Mononuclear cell (primary cell): ENCODE measurements around the gene METTL24. TPM values are rescaled to one million over a fixed set of nuclear protein-coding genes. Genes with fewer than 3 reads are reported as not detected.

Experiments
- H3K27me3 ChIP-seq: 2 replicates; pipeline ENCODE4 v1.6.0; 2011; ENCODE audit warnings: low read length, control low read depth; ENCODE audit not compliant: insufficient read depth
- H3K4me1 ChIP-seq: 2 replicates; pipeline ENCODE4 v1.5.1; 2011; ENCODE audit warnings: mild to moderate bottlenecking, low read length, control low read depth; ENCODE audit not compliant: insufficient read depth
- H3K4me3 ChIP-seq: 2 replicates; pipeline ENCODE4 v1.5.1; 2011; ENCODE audit warnings: mild to moderate bottlenecking, low read length, moderate library complexity
- H3K9me3 ChIP-seq: 2 replicates; pipeline ENCODE4 v1.5.1; 2011; ENCODE audit warnings: low read depth, mild to moderate bottlenecking, control low read depth, low read length
- total RNA-seq: library from RNA; depleted of rRNA; stranded (reverse); fragments of >200 nt; gene quantifications from one replicate; pipeline ENCODE4 v1.2.3, GENCODE V29; 2012

METTL24 gene
- total RNA-seq, 1 donor = 0.10 TPM

DNA sequence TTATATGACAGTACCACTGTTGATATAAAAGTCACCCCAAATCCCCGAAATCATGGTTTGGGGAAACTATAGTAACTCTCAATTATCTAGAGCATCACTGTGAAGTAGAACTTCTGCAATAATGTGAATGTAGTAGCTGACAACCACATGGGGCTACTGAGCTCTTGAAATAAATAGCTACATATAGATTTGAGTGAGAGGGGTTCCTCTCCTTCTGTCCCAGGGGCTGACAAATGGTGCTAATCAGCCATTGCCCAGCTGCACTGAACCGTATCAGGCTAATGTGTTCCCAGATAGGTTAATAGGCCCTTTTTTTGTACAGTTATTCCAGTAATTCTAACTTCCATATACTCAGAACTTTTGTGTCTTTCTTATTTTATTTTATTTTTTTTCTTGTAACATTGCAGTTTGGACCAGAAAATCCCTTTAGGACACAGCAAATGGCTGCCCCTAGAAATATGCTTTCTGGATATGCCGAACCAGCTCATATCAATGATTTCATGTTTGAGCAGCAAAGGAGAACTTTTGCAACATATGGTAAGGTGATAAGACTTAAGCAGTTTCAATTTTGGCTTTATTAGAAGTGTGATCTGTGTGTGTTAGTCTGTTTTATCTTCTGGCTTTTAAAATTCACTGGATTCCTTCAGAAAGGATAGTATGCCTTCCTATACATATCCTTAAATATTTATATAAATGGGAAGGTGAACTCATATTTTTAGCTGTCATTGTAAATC, 156.8 kb downstream of the METTL24 start:
- H3K4me3 ChIP-seq = no peak overlapping the region
- no peaks in the 10 kb centered on the region for H3K27me3 ChIP-seq
- H3K9me3 ChIP-seq = no peaks in the 10 kb centered on the region
- peaks cover 6% of the 10 kb centered on the region for H3K4me1 ChIP-seq

DNA sequence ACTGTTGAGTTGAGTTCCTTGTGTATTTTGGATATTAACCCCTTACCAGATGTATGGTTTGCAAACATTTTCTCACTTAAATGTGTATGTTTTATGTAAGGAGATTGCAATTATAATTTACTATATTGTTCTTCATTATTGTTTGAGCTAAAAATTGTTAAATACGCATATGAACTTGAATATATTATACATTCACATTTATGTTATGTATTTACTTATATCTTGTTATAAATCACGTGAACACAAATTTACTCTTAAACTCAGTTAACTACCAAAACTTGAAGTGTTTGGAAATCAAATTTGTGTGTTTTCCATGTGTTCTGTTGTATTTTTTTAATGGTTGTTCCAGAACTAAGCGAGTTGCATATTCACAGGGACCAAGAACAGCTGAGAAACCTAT, 159.6 kb downstream of the METTL24 start:
- Histone ChIP-seq H3K27me3 (no peaks in the 10 kb centered on the region), H3K9me3 (no peaks in the 10 kb centered on the region), H3K4me3 (no peak overlapping the region), H3K4me1 (peaks cover 3% of the 10 kb centered on the region)

DNA sequence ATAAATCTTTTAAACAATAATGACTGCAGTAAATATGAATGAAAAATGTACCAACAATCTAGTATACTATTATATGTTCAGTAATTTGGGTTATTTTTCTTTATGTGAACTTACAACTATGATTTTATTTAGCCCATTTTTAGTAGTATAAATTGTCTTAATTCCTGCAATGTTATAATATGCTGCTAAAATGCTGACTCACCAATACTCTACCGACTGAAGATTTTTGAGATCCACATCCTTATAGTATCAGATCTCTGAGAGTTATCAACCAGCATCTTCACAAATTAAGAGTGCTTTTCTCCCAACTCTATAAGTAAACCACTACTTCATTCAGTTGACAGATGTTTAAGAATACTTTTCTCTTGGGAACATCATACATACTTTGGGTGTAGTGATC, 161.3 kb downstream of the METTL24 start:
- H3K27me3 ChIP-seq = no peaks in the 10 kb centered on the region
- no peaks in the 10 kb centered on the region for H3K9me3 ChIP-seq
- peaks cover 5% of the 10 kb centered on the region for H3K4me1 ChIP-seq

DNA sequence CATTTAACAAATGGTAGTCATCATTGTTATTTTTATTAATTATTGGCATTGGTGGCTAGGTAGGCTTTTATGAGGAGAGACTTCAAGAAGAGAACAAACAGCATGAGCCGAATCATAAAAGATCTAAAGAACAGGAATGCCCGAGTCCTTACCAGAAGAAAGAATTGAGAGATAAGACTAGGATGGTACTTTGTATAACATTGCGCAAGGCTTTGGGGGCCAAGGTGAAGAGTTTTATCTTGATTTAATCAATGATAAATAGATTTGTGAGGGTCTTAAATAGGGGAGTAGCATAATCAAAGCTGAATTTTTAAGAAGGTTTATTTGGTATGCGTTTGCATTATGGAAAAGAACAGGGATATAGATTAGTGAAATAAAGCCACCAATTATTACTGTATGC, 162.5 kb downstream of the METTL24 start:
- Histone ChIP-seq H3K4me1 (peaks cover 12% of the 10 kb centered on the region), H3K27me3 (no peaks in the 10 kb centered on the region), H3K4me3 (no peak overlapping the region), H3K9me3 (no peaks in the 10 kb centered on the region)

More for the DNA sequence above, 161.3 kb downstream of the METTL24 start:
- no peak overlapping the region for H3K4me3 ChIP-seq

Other genes with a start within 250 kb of the METTL24 start
- 2.8 TPM for gene WASF1, start 178.7 kb downstream of the METTL24 start, total RNA-seq
- 63.3 TPM for gene CDC40, start 177.9 kb downstream of the METTL24 start, total RNA-seq
- 0.52 TPM for gene DDO, start 57.2 kb upstream of the METTL24 start, total RNA-seq
- gene SLC22A16, start 118.3 kb upstream of the METTL24 start, total RNA-seq = not detected